Neural progenitor cell (in vitro differentiated cells): ENCODE results near the gene SULT4A1. TPM values are rescaled to one million over a fixed set of nuclear protein-coding genes. Genes with fewer than 3 reads are reported as not detected.

Source experiments
- DNase-seq: peaks from one replicate; pipeline ENCODE4 v3.0.0-alpha.2; 2016; ENCODE audit warnings: low spot score
- H2AFZ ChIP-seq: fragments of 200-600 bp; sonication (generic); replicated peaks from 2 replicates; pipeline ENCODE4 v1.6.1; 2016; ENCODE audit warnings: antibody characterized with exemption
- H3F3A ChIP-seq: fragments of 200-600 bp; sonication (generic); 2 replicates; pipeline ENCODE4 v1.6.1; 2016; ENCODE audit warnings: antibody characterized with exemption, low read depth
- H3K27ac ChIP-seq: fragments of 200-600 bp; sonication (generic); 2 replicates; pipeline ENCODE4 v1.5.1; 2016; ENCODE audit warnings: mild to moderate bottlenecking
- H3K27me3 ChIP-seq: fragments of 200-600 bp; sonication (generic); 2 replicates; pipeline ENCODE4 v1.6.1; 2016; ENCODE audit warnings: mild to moderate bottlenecking, moderate library complexity
- H3K36me3 ChIP-seq: fragments of 200-600 bp; sonication (generic); 2 replicates; pipeline ENCODE4 v1.5.1; 2016
- H3K4me1 ChIP-seq: fragments of 200-600 bp; sonication (generic); 2 replicates; pipeline ENCODE4 v1.6.1; 2016; ENCODE audit warnings: mixed run types
- H3K4me2 ChIP-seq: fragments of 200-600 bp; sonication (generic); 2 replicates; pipeline ENCODE4 v1.6.1; 2016
- H3K4me3 ChIP-seq: fragments of 200-600 bp; sonication (generic); 2 replicates; pipeline ENCODE4 v1.5.1; 2016
- H3K79me2 ChIP-seq: fragments of 200-600 bp; sonication (generic); 2 replicates; pipeline ENCODE4 v1.6.1; 2016; ENCODE audit warnings: low read depth
- H3K9ac ChIP-seq: fragments of 200-600 bp; sonication (generic); 2 replicates; pipeline ENCODE4 v1.6.1; 2016
- H3K9me3 ChIP-seq: fragments of 200-600 bp; sonication (generic); 2 replicates; pipeline ENCODE4 v1.5.1; 2016; ENCODE audit warnings: low read depth
- H4K20me1 ChIP-seq: fragments of 200-600 bp; sonication (generic); 2 replicates; pipeline ENCODE4 v1.6.1; 2016; ENCODE audit warnings: low read depth
- H3K27ac Mint-ChIP-seq: 3 replicates; pipeline ENCODE4 v1.8.0; 2021; ENCODE audit warnings: mixed read lengths
- H3K27me3 Mint-ChIP-seq: 2 replicates; pipeline ENCODE4 v1.8.0; 2022; ENCODE audit warnings: low read depth, mild to moderate bottlenecking, inconsistent platforms, moderate library complexity, mixed read lengths; ENCODE audit not compliant: insufficient read depth
- H3K36me3 Mint-ChIP-seq: 3 replicates; pipeline ENCODE4 v1.8.0; 2021; ENCODE audit warnings: mixed read lengths
- H3K4me1 Mint-ChIP-seq: 3 replicates; pipeline ENCODE4 v1.8.0; 2021; ENCODE audit warnings: mixed read lengths
- H3K4me3 Mint-ChIP-seq: 3 replicates; pipeline ENCODE4 v1.8.0; 2021; ENCODE audit warnings: mild to moderate bottlenecking, moderate library complexity, mixed read lengths
- H3K9me3 Mint-ChIP-seq: 3 replicates; pipeline ENCODE4 v1.8.0; 2020; ENCODE audit warnings: mixed read lengths
- EZH2 ChIP-seq: fragments of 200-600 bp; sonication (generic); IDR thresholded peaks from 2 replicates; pipeline ENCODE4 v1.6.1; 2017; ENCODE audit warnings: antibody characterized with exemption, mild to moderate bottlenecking, moderate library complexity
- EZH2phosphoT487 ChIP-seq: fragments of 200-600 bp; sonication (generic); IDR thresholded peaks from 2 replicates; pipeline ENCODE4 v1.6.1; 2017; ENCODE audit warnings: antibody characterized with exemption
- total RNA-seq: library from RNA; depleted of rRNA; stranded (reverse); fragments of >200 nt; gene quantifications from 2 replicates; pipeline ENCODE4 v1.2.3, GENCODE V29; 2015; ENCODE audit warnings: low replicate concordance
- TF ChIP-seq, protein P1 (sequence below): fragments of 200-600 bp; sonication (generic); IDR thresholded peaks from 2 replicates; pipeline ENCODE4 v1.5.1; 2017; ENCODE audit warnings: antibody characterized with exemption, mild to moderate bottlenecking

SULT4A1 gene
- total RNA-seq, 1 donor from 2014 or later = 14.2 TPM

DNA sequence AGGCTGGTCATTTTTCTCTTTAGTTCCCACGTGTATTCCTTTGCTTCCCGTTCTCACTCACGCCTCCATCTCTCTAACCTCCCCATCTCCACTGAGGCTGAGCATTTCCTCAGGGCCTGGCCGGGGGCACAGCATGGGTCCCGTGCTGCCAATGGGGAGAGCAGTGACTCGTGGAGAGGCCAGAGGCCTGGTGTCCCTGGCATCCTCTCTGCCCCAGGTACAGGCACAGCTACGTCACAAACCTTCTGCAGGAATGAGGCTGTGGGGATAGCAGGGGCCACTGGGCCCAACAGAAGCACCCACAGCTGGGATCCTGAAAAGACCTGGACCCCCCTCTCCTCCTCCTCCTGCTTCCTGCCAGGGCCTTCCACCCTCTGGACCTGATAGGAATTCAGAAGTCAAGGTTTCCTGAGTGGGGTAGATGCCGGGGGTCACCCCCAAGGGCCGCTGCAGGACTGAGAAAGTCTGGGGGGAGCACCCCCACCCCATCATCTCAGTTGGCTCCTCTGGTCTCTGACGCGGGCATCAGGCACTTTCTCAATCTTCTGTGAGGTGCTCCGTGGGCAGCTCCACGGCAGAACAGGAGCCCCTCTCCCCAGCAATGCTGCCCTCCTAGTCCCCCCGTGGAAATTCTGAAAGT lies 17.7 kb upstream of the SULT4A1 start:
- H3K27me3 Mint-ChIP-seq = peaks cover 16% of the 10 kb centered on the region
- DNase-seq = no peak
- Histone ChIP-seq H3K4me3 (no peak overlapping the region), H3K79me2 (no peaks in the 10 kb centered on the region), H3K27ac (no peak overlapping the region), H3K4me1 (no peaks in the 10 kb centered on the region), H3F3A (no peaks in the 10 kb centered on the region), H3K9me3 (no peaks in the 10 kb centered on the region), H3K4me2 (no peak overlapping the region), H3K9ac (no peak overlapping the region), H2AFZ (no peak overlapping the region), H3K36me3 (no peaks in the 10 kb centered on the region), H4K20me1 (peaks cover 2% of the 10 kb centered on the region), H3K27me3 (no peaks in the 10 kb centered on the region)
- TF ChIP-seq EZH2phosphoT487 (no peak), EZH2 (no peak)
- TF ChIP-seq, protein P1, sequence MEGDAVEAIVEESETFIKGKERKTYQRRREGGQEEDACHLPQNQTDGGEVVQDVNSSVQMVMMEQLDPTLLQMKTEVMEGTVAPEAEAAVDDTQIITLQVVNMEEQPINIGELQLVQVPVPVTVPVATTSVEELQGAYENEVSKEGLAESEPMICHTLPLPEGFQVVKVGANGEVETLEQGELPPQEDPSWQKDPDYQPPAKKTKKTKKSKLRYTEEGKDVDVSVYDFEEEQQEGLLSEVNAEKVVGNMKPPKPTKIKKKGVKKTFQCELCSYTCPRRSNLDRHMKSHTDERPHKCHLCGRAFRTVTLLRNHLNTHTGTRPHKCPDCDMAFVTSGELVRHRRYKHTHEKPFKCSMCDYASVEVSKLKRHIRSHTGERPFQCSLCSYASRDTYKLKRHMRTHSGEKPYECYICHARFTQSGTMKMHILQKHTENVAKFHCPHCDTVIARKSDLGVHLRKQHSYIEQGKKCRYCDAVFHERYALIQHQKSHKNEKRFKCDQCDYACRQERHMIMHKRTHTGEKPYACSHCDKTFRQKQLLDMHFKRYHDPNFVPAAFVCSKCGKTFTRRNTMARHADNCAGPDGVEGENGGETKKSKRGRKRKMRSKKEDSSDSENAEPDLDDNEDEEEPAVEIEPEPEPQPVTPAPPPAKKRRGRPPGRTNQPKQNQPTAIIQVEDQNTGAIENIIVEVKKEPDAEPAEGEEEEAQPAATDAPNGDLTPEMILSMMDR = no peak
- no peaks in the 10 kb centered on the region for H3K36me3 Mint-ChIP-seq
- H3K9me3 Mint-ChIP-seq = no peaks in the 10 kb centered on the region
- peaks cover 10% of the 10 kb centered on the region for H3K4me1 Mint-ChIP-seq
- H3K4me3 Mint-ChIP-seq = no peak overlapping the region
- H3K27ac Mint-ChIP-seq = no peak overlapping the region

DNA sequence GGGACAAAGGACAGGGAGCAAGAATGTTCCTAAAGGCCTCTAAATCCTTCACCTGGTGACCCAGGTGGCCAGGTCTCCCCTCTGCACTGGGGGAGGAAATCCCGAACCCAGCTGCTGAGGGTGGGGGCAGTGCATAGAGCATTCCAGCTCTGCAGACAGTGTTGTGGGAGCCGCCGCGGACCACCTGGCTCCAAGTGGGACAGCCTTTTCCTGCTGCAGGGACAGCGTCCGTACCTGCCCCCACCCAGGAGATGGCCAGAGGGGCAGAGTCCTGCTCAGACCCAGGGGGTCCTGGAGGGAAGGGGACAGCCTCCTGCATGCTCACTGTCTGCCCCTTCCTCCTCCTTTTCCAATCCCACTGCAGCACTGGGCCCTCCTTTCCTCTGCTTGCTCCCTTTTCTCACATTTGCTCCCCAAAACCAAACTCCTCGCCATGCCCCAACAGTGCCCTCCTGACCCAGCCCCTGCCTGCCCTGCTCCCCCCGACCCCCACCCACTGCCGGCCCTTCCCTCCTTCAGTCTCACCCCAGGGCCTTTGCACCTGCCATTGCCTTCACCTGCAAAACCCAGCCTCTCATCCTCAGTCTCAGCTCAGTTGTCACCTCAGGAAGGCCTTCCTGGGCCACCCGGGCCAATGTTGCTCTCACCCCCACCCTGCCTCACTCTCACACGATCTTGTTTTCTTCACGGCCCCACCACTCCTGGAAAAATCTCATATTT lies 16.7 kb upstream of the SULT4A1 start:
- Histone ChIP-seq H3K9me3 (no peaks in the 10 kb centered on the region), H3K79me2 (no peaks in the 10 kb centered on the region), H2AFZ (no peak overlapping the region), H3F3A (no peaks in the 10 kb centered on the region), H3K4me3 (no peak overlapping the region), H3K9ac (no peak overlapping the region), H3K4me2 (no peak overlapping the region), H4K20me1 (peaks cover 2% of the 10 kb centered on the region), H3K4me1 (no peaks in the 10 kb centered on the region), H3K27ac (no peak overlapping the region), H3K36me3 (no peaks in the 10 kb centered on the region), H3K27me3 (no peaks in the 10 kb centered on the region)
- Mint-ChIP-seq H3K27ac (no peak overlapping the region), H3K4me3 (no peak overlapping the region), H3K9me3 (no peaks in the 10 kb centered on the region), H3K36me3 (no peaks in the 10 kb centered on the region), H3K4me1 (peaks cover 10% of the 10 kb centered on the region), H3K27me3 (peaks cover 14% of the 10 kb centered on the region)
- no peak for TF ChIP-seq EZH2phosphoT487
- TF ChIP-seq, protein P1 = no peak
- no peak for TF ChIP-seq EZH2
- DNase-seq = no peak

DNA sequence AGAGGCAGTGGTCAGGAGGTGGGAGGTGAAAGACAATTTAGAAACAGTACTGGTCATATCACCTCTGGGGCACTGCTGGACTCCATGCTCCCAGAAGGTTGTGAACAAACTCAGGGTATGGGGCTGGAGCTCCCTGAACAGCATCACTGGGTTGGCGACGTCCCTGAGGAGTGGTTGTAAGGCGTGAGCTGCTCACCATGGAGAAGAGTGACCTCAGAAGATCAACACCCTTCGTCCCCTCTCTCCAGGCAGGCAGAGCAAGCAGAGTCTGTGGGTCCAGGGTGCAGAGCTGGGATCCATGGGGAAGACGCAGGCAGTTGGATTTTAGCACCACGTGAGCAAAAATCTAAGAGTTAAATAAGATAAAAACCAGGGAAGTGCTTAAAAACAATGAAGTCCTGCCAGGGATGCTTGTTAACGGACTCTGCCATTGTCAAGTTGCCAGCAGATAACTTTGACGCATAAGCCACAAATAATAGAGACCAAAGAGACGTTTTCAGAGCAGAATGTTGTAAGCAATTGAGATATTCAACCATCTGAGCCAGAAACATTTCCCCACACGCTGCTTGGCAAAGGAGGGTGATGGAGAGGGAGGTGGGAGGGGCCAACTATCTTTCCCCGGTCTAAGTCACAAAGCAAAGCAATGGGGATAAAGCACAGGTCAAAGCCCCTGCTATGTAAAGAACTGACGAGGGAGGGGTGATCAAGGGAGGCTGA lies 15.9 kb upstream of the SULT4A1 start:
- no peaks in the 10 kb centered on the region for H3K27me3 ChIP-seq
- Mint-ChIP-seq H3K27ac (no peak overlapping the region), H3K4me1 (peaks cover 10% of the 10 kb centered on the region), H3K36me3 (no peaks in the 10 kb centered on the region), H3K9me3 (no peaks in the 10 kb centered on the region), H3K4me3 (no peak overlapping the region), H3K27me3 (peaks cover 14% of the 10 kb centered on the region)
- H3K4me3 ChIP-seq = no peak overlapping the region
- H3K4me1 ChIP-seq = no peaks in the 10 kb centered on the region
- H4K20me1 ChIP-seq = peaks cover under 1% of the 10 kb centered on the region
- H3K27ac ChIP-seq = no peak overlapping the region
- H3K36me3 ChIP-seq = no peaks in the 10 kb centered on the region
- no peak overlapping the region for H3K4me2 ChIP-seq
- H3K79me2 ChIP-seq = no peaks in the 10 kb centered on the region
- DNase-seq = no peak
- H3K9me3 ChIP-seq = no peaks in the 10 kb centered on the region
- no peaks in the 10 kb centered on the region for H3F3A ChIP-seq
- no peak overlapping the region for H2AFZ ChIP-seq
- H3K9ac ChIP-seq = no peak overlapping the region
- TF ChIP-seq, protein P1 = no peak
- TF ChIP-seq EZH2phosphoT487 (no peak), EZH2 (no peak)
